NT2/D1 (cell line): ENCODE results near the gene SLC24A4.

Experiments used
- SUZ12 ChIP-seq: IDR thresholded peaks from 2 replicates; pipeline ENCODE4 v1.6.1; 2011; ENCODE audit not compliant: insufficient read length, insufficient read depth; ENCODE audit errors: extremely low read depth
- ZNF274 ChIP-seq: IDR thresholded peaks from 2 replicates; pipeline ENCODE4 v1.6.1; 2011; ENCODE audit warnings: mild to moderate bottlenecking, low read depth, low read length

GRCh38 chr14:92515546-92516343 lies 192.8 kb downstream of the SLC24A4 start:
- TF ChIP-seq SUZ12 (no peak), ZNF274 (no peak)
